GM23248 (cell line): Measurements from ENCODE around the gene WASL. TPM values are rescaled to one million over a fixed set of nuclear protein-coding genes. Genes with fewer than 3 reads are reported as not detected.

Experiments used
- DNase-seq: peaks from one replicate; pipeline ENCODE4 v3.0.0-alpha.2; 2015
- H2AFZ ChIP-seq: fragments of 200-600 bp; sonication (generic); 2 replicates; pipeline ENCODE4 v1.6.1; 2016; ENCODE audit warnings: antibody characterized with exemption
- H3F3A ChIP-seq: fragments of 200-600 bp; sonication (generic); 2 replicates; pipeline ENCODE4 v1.6.1; 2016; ENCODE audit warnings: mild to moderate bottlenecking, antibody characterized with exemption, mixed run types; ENCODE audit not compliant: insufficient read depth
- H3K27ac ChIP-seq: fragments of 200-600 bp; sonication (generic); 2 replicates; pipeline ENCODE4 v1.5.1; 2016; ENCODE audit warnings: mild to moderate bottlenecking
- H3K27me3 ChIP-seq: fragments of 200-600 bp; sonication (generic); replicated peaks from 2 replicates; pipeline ENCODE4 v1.6.1; 2016; ENCODE audit warnings: mild to moderate bottlenecking; ENCODE audit not compliant: insufficient read depth
- H3K36me3 ChIP-seq: fragments of 200-600 bp; sonication (generic); 2 replicates; pipeline ENCODE4 v1.6.1; 2016; ENCODE audit warnings: low read depth, mild to moderate bottlenecking
- H3K4me1 ChIP-seq: fragments of 200-600 bp; sonication (generic); 2 replicates; pipeline ENCODE4 v1.6.1; 2016; ENCODE audit warnings: mild to moderate bottlenecking; ENCODE audit not compliant: insufficient read depth
- H3K4me2 ChIP-seq: fragments of 200-600 bp; sonication (generic); one replicate; pipeline ENCODE4 v1.6.1; 2016; ENCODE audit warnings: mild to moderate bottlenecking; ENCODE audit not compliant: unreplicated experiment
- H3K4me3 ChIP-seq: fragments of 200-600 bp; sonication (generic); 2 replicates; pipeline ENCODE4 v1.5.1; 2016; ENCODE audit warnings: mild to moderate bottlenecking
- H3K79me2 ChIP-seq: fragments of 200-600 bp; sonication (generic); 2 replicates; pipeline ENCODE4 v1.6.1; 2016; ENCODE audit warnings: mild to moderate bottlenecking; ENCODE audit not compliant: insufficient read depth
- H3K9ac ChIP-seq: fragments of 200-600 bp; sonication (generic); 2 replicates; pipeline ENCODE4 v1.6.1; 2016; ENCODE audit warnings: mild to moderate bottlenecking
- H3K9me2 ChIP-seq: fragments of 200-600 bp; sonication (generic); 2 replicates; pipeline ENCODE4 v1.6.1; 2016; ENCODE audit warnings: mixed run types, mild to moderate bottlenecking, moderate library complexity; ENCODE audit not compliant: insufficient read depth
- H3K9me3 ChIP-seq: fragments of 200-600 bp; sonication (generic); one replicate; pipeline ENCODE4 v1.6.1; 2017; ENCODE audit warnings: low read depth
- H4K20me1 ChIP-seq: fragments of 200-600 bp; sonication (generic); 2 replicates; pipeline ENCODE4 v1.6.0; 2016; ENCODE audit not compliant: insufficient read depth
- EZH2 ChIP-seq: fragments of 200-600 bp; sonication (generic); IDR thresholded peaks from 2 replicates; pipeline ENCODE4 v1.6.1; 2018; ENCODE audit warnings: antibody characterized with exemption, mild to moderate bottlenecking; ENCODE audit not compliant: insufficient read depth, poor library complexity, severe bottlenecking
- EZH2phosphoT487 ChIP-seq: fragments of 200-600 bp; sonication (generic); IDR thresholded peaks from 2 replicates; pipeline ENCODE4 v1.6.1; 2018; ENCODE audit warnings: antibody characterized with exemption, moderate library complexity, mild to moderate bottlenecking, low read depth; ENCODE audit not compliant: insufficient read depth
- WGBS, 2 experiments: methylation state at CpG; one replicate each; pipeline ENCODE4 v1.1.6; 2015 to 2017; ENCODE audit warnings: low lambda C conversion rate in 2 of 2, low coverage in 1 of 2; ENCODE audit errors: missing lambda C conversion rate in 2 of 2; 5-methylcytosine and 5-hydroxymethylcytosine counted together
- in situ Hi-C: fragments of 300-500 bp; cut with MboI; formaldehyde crosslinking; loops from 2 replicates; pipeline ENCODE4 v1.15.0; 2020
- polyA plus RNA-seq: library from polyadenylated mRNA; unstranded; fragments of >200 nt; fragmentation: Nextera tagmentation; extraction: Ambion mirVana; gene quantifications from 2 replicates; pipeline ENCODE4 v1.2.1, GENCODE V29; 2016
- total RNA-seq: library from RNA; depleted of rRNA; stranded (reverse); fragments of >200 nt; shearing (Covaris generic); gene quantifications from 2 replicates; pipeline ENCODE4 v1.2.3, GENCODE V29; 2014

Gene WASL
- total and polyA plus RNA-seq, 2 experiments from 2014 or later = 11.6 to 20.7 TPM

DNA sequence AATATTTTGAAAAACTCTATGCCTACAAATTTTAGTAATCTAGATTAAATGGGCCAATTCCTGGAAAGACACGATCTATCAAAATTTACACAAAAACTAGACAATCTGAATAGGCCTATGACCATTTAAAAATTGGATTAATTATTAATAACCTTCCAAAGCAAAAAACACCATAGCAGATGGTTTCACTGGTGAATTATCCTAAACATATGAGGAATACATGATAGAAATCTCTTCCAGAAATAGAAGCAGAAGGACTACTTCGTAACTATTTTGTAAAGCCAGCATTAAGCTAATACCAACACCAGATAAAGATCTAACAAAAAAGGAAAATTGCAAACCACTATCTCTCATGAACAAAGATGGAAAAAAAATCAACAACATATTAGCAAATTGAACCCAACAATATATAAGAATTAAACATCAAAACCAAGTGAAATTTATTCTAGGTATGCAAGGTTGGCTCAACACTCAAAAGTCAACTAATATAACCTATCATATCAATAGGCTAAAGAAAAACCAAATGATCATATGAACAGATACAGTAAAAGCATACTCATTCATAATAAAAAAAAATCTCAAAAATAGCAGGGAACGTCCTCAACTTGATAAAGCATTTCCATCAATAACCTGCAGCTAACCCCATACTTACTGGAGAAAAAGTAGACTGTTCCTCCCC lies 16.3 kb downstream of the WASL start:
- Histone ChIP-seq H3K9ac (no peak overlapping the region), H3K27ac (no peak overlapping the region), H3K4me2 (no peak overlapping the region), H2AFZ (no peak overlapping the region), H3K27me3 (no peaks in the 10 kb centered on the region), H3K79me2 (peaks cover 100% of the 10 kb centered on the region), H3K36me3 (no peaks in the 10 kb centered on the region), H3K9me3 (no peaks in the 10 kb centered on the region), H3K4me3 (no peak overlapping the region), H3K4me1 (peaks cover 6% of the 10 kb centered on the region), H3K9me2 (no peaks in the 10 kb centered on the region), H4K20me1 (peaks cover 38% of the 10 kb centered on the region), H3F3A (peaks cover 6% of the 10 kb centered on the region; the same call in 1 of the 2 replicates)
- 96 to 97% methylated on average over 3 of the region's 3 CpGs for WGBS, 2 experiments
- no peak for DNase-seq
- in situ Hi-C loops = no loop called here
- TF ChIP-seq EZH2phosphoT487 (no peak), EZH2 (no peak)

DNA sequence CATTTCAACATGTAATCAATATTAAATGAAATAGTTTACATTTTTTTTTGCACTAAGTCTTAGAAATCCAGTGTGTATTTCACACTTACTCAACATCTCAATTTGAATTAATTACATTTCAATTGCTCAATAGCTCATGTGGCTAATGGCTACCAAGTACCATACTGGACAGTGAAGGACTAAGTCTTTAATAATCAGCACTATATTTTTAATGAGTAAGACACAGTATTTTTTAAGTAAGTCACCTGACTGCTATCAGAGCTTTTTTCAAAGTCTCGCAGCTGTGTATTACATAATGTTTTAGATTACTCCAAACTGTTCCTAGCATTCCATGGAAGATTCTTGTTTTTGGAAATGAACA lies 19.6 kb downstream of the WASL start:
- no peaks in the 10 kb centered on the region for H3K27me3 ChIP-seq
- no peak overlapping the region for H3K27ac ChIP-seq
- H3K4me2 ChIP-seq = no peak overlapping the region
- no peak for TF ChIP-seq EZH2
- DNase-seq = no peak
- WGBS, 2 experiments = 97 to 100% methylated on average over 1 of the region's 1 CpG
- H3K9me3 ChIP-seq = no peaks in the 10 kb centered on the region
- no peak overlapping the region for H2AFZ ChIP-seq
- in situ Hi-C loops = no loop called here
- no peaks in the 10 kb centered on the region for H3K36me3 ChIP-seq
- H3F3A ChIP-seq = peaks cover 17% of the 10 kb centered on the region; the same call in 1 of the 2 replicates
- H4K20me1 ChIP-seq = peaks cover 29% of the 10 kb centered on the region; the same call in 1 of the 2 replicates
- H3K9me2 ChIP-seq = no peaks in the 10 kb centered on the region
- peaks cover 37% of the 10 kb centered on the region for H3K4me1 ChIP-seq
- no peak overlapping the region for H3K4me3 ChIP-seq
- H3K79me2 ChIP-seq = peaks cover 97% of the 10 kb centered on the region
- no peak overlapping the region for H3K9ac ChIP-seq

DNA sequence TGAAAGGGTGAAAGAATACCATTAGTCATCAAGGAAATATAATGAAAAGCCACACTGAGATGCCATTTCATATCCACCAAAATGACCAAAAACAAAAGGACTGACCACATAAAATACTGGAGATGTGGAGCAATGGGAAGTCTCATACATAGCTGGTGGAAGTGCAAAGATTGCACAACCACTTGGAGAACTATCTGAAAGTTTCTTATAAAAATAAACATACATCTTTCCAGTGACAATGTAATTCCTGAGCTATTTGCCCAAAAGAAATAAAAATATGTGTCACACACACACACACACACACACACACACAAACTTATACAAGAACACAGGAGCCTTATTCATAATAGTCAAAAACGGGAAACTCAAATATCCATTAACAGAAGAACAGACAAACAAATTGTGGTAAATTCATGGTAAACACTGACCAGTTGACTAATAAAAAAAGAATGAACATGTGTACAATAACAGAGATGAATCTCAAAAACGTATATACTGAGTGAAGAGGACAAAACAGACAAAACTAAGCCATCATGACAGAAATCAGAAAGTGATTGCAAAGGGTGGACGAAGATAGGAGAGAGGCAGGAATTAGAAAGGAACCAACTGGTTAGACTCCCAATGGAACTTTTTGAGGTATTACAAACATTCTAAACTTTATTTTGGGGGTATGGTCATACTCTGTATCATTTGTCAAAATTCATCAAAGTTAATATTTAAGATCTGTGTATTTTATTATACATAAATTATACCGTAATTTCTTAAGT lies 21.5 kb downstream of the WASL start:
- peak; percentile 84 for DNase-seq
- peak overlapping the region; percentile 31; the same call in 1 of the 2 replicates for H3K27ac ChIP-seq
- H3K27me3 ChIP-seq = no peaks in the 10 kb centered on the region
- H3K4me1 ChIP-seq = peaks cover 37% of the 10 kb centered on the region
- H3K79me2 ChIP-seq = peaks cover 97% of the 10 kb centered on the region
- H3K9me2 ChIP-seq = no peaks in the 10 kb centered on the region
- H2AFZ ChIP-seq = no peak overlapping the region
- H4K20me1 ChIP-seq = peaks cover 21% of the 10 kb centered on the region
- 54 to 56% methylated on average over 4 of the region's 4 CpGs for WGBS, 2 experiments
- in situ Hi-C loops = no loop called here
- no peaks in the 10 kb centered on the region for H3K9me3 ChIP-seq
- no peaks in the 10 kb centered on the region for H3K36me3 ChIP-seq
- H3F3A ChIP-seq = peaks cover 17% of the 10 kb centered on the region; the same call in 1 of the 2 replicates
- H3K4me3 ChIP-seq = no peak overlapping the region
- TF ChIP-seq EZH2 (no peak), EZH2phosphoT487 (no peak)
- no peak overlapping the region for H3K9ac ChIP-seq
- H3K4me2 ChIP-seq = peak overlapping the region; percentile 20

DNA sequence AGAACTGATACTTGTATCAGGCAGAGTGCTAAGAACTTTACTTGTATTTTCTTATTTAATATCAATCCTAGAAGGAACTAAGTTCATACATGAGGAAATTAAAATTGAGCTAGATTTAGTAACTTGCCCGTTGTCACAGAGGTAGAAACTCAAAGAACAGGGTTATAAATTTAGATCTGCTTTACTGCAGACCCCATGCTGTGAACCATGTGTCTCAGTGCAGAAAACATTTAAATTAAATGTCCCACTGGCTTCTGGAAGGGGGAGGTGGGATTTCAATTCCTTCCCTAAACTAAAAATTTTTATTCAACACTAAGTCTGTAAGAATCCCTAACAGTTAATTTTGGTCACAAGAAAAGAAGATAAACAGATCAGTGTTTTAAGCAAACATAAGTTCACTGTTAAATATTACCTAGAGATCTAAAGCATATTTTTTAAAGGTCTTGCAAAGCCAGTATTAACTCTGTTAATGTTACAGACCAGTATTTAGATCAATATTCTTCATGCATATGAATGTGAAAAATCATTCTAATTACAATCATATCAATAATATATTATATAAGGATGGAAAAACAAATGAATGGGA lies 23.1 kb downstream of the WASL start:
- peaks cover 37% of the 10 kb centered on the region for H3K4me1 ChIP-seq
- H3K36me3 ChIP-seq = no peaks in the 10 kb centered on the region
- H4K20me1 ChIP-seq = peaks cover 19% of the 10 kb centered on the region
- H3K9me2 ChIP-seq = no peaks in the 10 kb centered on the region
- no peak overlapping the region for H3K4me3 ChIP-seq
- no peak overlapping the region for H3K27ac ChIP-seq
- in situ Hi-C loops = no loop called here
- H3K9ac ChIP-seq = no peak overlapping the region
- H3F3A ChIP-seq = peaks cover 17% of the 10 kb centered on the region; the same call in 1 of the 2 replicates
- no peak overlapping the region for H2AFZ ChIP-seq
- H3K4me2 ChIP-seq = no peak overlapping the region
- no peak for DNase-seq
- peaks cover 97% of the 10 kb centered on the region for H3K79me2 ChIP-seq
- H3K27me3 ChIP-seq = no peaks in the 10 kb centered on the region
- TF ChIP-seq EZH2 = no peak
- TF ChIP-seq EZH2phosphoT487 = no peak
- no peaks in the 10 kb centered on the region for H3K9me3 ChIP-seq
- 77 to 84% methylated on average over 1 of the region's 1 CpG for WGBS, 2 experiments
